Measurements from ENCODE around the gene PICK1. TPM values are rescaled to one million over a fixed set of nuclear protein-coding genes. Genes with fewer than 3 reads are reported as not detected.

PICK1 gene
- total RNA-seq, 1 experiment from 2014 or later, result 35.7 TPM

DNA sequence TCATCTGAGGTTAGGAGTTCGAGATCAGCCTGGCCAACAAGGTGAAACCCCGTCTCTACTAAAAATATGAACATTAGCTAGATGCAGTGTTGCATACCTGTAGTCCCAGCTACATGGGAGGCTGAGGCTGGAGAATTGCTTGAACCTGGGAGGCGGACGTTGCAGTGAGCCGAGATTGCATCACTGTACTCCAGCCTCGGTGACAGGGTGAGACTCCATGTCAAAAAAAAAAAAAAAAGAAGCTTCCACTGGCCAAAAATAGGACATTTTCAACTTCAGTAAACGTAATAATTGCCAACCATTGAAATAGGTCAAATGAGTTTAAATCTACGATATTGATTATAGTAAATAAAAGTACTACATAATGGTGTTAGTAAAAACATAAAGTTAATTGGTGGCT lies 46.4 kb downstream of the PICK1 start:
- Histone ChIP-seq H4K8ac (replicated peaks; ENCODE audit: insufficient read length, low read depth, low read length) (no peak overlapping the region), H3K4ac (ENCODE audit: low read depth, low read length) (no peak overlapping the region), H3K79me1 (ENCODE audit: insufficient read depth, low read depth, low read length, poor library complexity, severe bottlenecking) (no peaks in the 10 kb centered on the region), H3K56ac (ENCODE audit: insufficient read length, low read depth, low read length) (no peak overlapping the region), H3K18ac (ENCODE audit: insufficient read length, low read depth, low read length) (no peak overlapping the region), H3K9me3 (ENCODE audit: control insufficient read depth, low read depth, low read length) (no peaks in the 10 kb centered on the region), H2AFZ (ENCODE audit: low read length) (no peak overlapping the region), H3K4me1 (ENCODE audit: insufficient read depth, low read length) (no peaks in the 10 kb centered on the region), H2BK15ac (ENCODE audit: low read depth, low read length) (no peak overlapping the region), H3K27me3 (ENCODE audit: insufficient read depth, low read length) (no peaks in the 10 kb centered on the region), H4K20me1 (ENCODE audit: control insufficient read depth, insufficient read depth, insufficient read length) (no peaks in the 10 kb centered on the region), H2AK5ac (ENCODE audit: insufficient read length, low read length) (no peak overlapping the region), H3K23me2 (ENCODE audit: insufficient read length, low read depth, low read length, poor library complexity, severe bottlenecking) (no peaks in the 10 kb centered on the region), H3K4me2 (ENCODE audit: insufficient read depth, insufficient read length, low read length) (no peak overlapping the region), H2BK120ac (ENCODE audit: low read depth, low read length, poor library complexity, severe bottlenecking) (no peak overlapping the region), H3K14ac (ENCODE audit: insufficient read depth, low read length) (no peak overlapping the region), H4K91ac (ENCODE audit: insufficient read length, low read depth, low read length) (no peak overlapping the region), H3K23ac (ENCODE audit: insufficient read length, low read depth, low read length) (no peak overlapping the region), H2BK5ac (ENCODE audit: insufficient read length, low read length) (no peak overlapping the region), H4K5ac (ENCODE audit: insufficient read length, low read depth, low read length) (no peak overlapping the region), H2BK12ac (ENCODE audit: insufficient read length, low read depth, low read length) (no peak overlapping the region), H3K9ac (ENCODE audit: extremely low read depth, insufficient read length, low read length) (no peak overlapping the region), H2BK20ac (ENCODE audit: low read depth, low read length, poor library complexity, severe bottlenecking) (no peak overlapping the region), H3K79me2 (ENCODE audit: insufficient read depth, low read length) (no peaks in the 10 kb centered on the region), H3T11ph (ENCODE audit: low read length) (no peak overlapping the region), H3K27ac (ENCODE audit: insufficient read length, low read depth, low read length) (no peak overlapping the region)
- Mint-ChIP-seq H3K27ac (peak overlapping the region in 1 of 3 experiments; percentile 85; a peak in 1 of 7 replicates), H3K27me3 (ENCODE audit: low read depth) (no peaks in the 10 kb centered on the region; the same call in 1 of the 2 replicates), H3K36me3 (ENCODE audit: insufficient read depth in 1 of 3, low read depth in 3 of 3) (no peaks in the 10 kb centered on the region), H3K4me1 (peaks cover 0 to 5% of the 10 kb centered on the region in 2 experiments; a peak in 2 of 4 replicates), H3K9me3 (no peaks in the 10 kb centered on the region), H3K4me3 (no peak overlapping the region)
- DNase-seq, result no peak
- TF ChIP-seq CTCF (conservative IDR thresholded peaks at IDR 0.05), result no peak
- WGBS (ENCODE audit: extremely low coverage, insufficient read length, low lambda C conversion rate), result no CpG with 5 or more reads among the region's 8 CpGs
